Measurements from ENCODE around the gene A2M. TPM values are rescaled to one million over a fixed set of nuclear protein-coding genes. Genes with fewer than 3 reads are reported as not detected.

A2M gene
- total RNA-seq, 1 donor from 2014 or later: 1.1 TPM

DNA sequence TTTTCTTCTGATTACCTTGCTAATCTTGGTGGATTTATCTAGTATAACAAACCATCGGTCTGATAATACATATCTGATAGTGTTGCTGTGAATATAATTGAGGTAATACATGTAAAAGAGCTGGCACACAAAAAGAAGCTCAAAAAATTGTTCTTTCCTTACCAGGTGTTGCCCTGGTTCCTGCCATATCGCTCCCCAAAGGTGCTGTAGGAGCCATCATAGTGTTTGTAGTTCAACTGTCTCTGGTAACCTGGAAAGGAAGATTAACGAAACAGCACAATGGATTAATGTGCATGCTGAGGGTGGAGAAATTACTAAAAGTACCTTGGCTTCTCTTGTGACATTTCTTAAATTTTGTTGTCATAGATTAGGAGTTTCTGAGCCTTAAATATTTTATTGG lies 36.6 kb downstream of the A2M start:
- TF ChIP-seq, protein P1, sequence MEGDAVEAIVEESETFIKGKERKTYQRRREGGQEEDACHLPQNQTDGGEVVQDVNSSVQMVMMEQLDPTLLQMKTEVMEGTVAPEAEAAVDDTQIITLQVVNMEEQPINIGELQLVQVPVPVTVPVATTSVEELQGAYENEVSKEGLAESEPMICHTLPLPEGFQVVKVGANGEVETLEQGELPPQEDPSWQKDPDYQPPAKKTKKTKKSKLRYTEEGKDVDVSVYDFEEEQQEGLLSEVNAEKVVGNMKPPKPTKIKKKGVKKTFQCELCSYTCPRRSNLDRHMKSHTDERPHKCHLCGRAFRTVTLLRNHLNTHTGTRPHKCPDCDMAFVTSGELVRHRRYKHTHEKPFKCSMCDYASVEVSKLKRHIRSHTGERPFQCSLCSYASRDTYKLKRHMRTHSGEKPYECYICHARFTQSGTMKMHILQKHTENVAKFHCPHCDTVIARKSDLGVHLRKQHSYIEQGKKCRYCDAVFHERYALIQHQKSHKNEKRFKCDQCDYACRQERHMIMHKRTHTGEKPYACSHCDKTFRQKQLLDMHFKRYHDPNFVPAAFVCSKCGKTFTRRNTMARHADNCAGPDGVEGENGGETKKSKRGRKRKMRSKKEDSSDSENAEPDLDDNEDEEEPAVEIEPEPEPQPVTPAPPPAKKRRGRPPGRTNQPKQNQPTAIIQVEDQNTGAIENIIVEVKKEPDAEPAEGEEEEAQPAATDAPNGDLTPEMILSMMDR (IDR thresholded peaks at IDR 0.05; ENCODE audit: insufficient read depth, low read length, severe bottlenecking): no peak
- Histone ChIP-seq H3K27me3 (ENCODE audit: control insufficient read depth, insufficient read depth, low read length) (no peaks in the 10 kb centered on the region), H3K4me3 (ENCODE audit: low read depth, low read length) (no peak overlapping the region), H3K36me3 (ENCODE audit: control insufficient read depth, insufficient read depth, low read length) (no peaks in the 10 kb centered on the region)
- DNase-seq (ENCODE audit: low read depth): no peak
- no peak for FAIRE-seq

DNA sequence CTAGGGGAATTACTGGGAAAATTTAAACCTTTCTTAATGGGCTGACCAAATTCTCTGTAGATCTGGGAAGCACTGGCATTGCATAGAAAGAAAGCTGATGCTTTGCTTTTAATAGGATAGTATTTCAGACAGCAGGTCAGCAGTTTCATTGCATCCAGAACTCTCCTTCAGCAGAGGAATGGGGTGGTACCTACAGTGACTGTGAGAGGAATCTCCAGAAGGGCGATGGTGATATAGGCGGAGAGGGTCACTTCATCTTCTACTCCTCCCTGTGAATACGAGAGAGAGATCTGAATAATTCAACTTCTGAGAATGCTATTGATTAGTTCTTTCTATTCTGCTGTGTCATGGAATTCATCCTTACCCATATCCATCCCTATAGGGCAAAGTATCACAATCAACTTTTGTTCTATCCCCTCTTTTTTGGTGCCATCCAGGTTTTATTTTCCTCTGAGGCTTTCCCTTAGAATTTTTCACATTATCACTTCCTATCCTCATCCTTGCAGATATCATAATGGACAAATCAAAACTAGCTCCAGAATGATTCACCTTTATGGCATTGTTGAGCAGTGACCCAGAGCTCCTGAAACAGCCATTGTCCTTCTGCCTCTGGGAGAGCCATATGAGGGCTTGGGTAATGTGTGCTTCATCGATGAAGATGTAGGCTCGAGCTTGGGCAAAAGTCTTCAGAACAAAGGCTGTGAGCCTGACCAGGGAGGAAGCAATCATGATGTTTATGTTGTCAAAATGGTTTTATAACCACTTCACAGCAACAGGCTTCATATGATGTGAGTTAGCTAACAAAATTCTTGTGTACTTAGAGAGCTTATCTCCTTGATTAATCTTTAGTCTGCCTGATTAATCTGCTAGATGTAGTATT lies 38.3 kb downstream of the A2M start:
- TF ChIP-seq, protein P1 (IDR thresholded peaks at IDR 0.05; ENCODE audit: insufficient read depth, low read length, severe bottlenecking): no peak
- DNase-seq (ENCODE audit: low read depth): peak; percentile 13
- FAIRE-seq: no peak
- H3K36me3 ChIP-seq (ENCODE audit: control insufficient read depth, insufficient read depth, low read length): no peaks in the 10 kb centered on the region
- no peak overlapping the region for H3K4me3 ChIP-seq (ENCODE audit: low read depth, low read length)
- no peaks in the 10 kb centered on the region for H3K27me3 ChIP-seq (ENCODE audit: control insufficient read depth, insufficient read depth, low read length)

DNA sequence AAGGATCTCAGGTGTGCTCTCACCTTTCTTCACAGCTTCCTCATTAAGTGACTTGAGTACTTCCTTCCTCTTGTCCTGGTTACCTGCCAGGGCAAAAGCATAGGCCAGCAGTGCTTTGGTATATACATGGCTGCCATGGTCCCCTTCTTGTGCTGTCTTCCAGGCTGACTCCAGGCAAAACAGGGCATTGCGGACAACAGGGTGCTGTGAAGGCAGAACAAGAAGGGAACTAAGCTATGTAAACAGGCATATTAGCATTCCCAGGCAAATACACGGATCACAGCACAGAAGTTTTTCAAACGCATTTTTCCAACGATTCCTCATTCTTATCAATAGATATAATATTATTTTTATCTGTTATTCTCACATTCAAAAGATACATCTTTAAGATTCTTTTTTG lies 39.0 kb downstream of the A2M start:
- H3K27me3 ChIP-seq (ENCODE audit: control insufficient read depth, insufficient read depth, low read length): no peaks in the 10 kb centered on the region
- no peaks in the 10 kb centered on the region for H3K36me3 ChIP-seq (ENCODE audit: control insufficient read depth, insufficient read depth, low read length)
- FAIRE-seq: no peak

DNA sequence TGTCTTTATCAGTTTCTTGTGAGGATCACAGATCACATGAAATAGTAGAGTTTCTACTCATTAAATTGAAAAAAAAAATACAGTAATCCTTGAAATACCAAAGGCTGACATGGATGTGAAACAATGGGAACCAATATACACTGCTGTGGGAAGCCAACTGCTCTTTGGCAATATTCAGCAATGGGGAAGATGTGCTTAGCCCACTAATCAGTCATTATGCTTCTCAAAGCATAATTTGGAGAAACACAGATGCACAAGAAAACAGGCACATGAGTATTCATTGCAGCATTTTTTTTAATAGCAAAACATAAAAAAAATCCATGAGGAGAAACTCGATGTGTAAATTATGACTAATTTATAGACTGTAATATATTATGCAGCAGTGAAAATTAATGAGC lies 40.6 kb downstream of the A2M start:
- DNase-seq (ENCODE audit: low read depth): no peak
- Histone ChIP-seq H3K36me3 (ENCODE audit: control insufficient read depth, insufficient read depth, low read length) (no peaks in the 10 kb centered on the region), H3K4me3 (ENCODE audit: low read depth, low read length) (no peak overlapping the region), H3K27me3 (ENCODE audit: control insufficient read depth, insufficient read depth, low read length) (no peaks in the 10 kb centered on the region)
- no peak for FAIRE-seq
- TF ChIP-seq, protein P1 (IDR thresholded peaks at IDR 0.05; ENCODE audit: insufficient read depth, low read length, severe bottlenecking): no peak

More for the DNA sequence above, 39.0 kb downstream of the A2M start:
- no peak for DNase-seq (ENCODE audit: low read depth)
- H3K4me3 ChIP-seq (ENCODE audit: low read depth, low read length): no peak overlapping the region
- TF ChIP-seq, protein P1 (IDR thresholded peaks at IDR 0.05; ENCODE audit: insufficient read depth, low read length, severe bottlenecking): no peak

DNA sequence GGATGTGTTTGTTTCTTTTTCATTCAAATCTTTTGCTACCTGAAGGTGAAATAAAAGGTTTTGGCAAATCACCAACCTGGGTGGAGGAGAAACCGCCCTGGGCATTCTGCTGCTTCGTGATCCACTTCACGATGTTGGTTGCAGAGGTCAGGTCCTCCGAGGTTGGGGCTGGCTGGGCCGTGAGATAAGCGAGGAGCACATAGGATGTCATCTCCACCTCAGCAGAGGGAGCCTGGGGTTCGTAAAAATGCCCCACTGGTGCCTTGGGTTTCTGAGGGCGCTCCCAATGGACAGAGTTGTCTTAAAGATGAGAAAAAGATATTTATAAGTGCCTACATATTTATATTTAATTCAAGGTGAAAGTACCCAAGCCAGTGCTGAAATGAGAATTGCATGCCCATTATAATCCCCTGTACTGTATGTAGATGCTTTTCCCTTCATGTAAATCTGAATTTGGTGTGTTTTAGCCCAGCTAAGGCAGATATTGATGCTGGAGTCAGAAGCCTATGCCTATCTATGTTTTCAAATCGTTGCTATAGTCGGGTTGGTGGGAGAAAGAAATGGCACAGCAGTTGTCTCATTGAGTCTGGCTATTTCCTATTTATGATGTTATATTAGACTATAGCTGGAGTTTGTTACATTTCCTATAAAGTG lies 41.1 kb downstream of the A2M start:
- H3K36me3 ChIP-seq (ENCODE audit: control insufficient read depth, insufficient read depth, low read length): no peaks in the 10 kb centered on the region
- H3K27me3 ChIP-seq (ENCODE audit: control insufficient read depth, insufficient read depth, low read length): no peaks in the 10 kb centered on the region
- H3K4me3 ChIP-seq (ENCODE audit: low read depth, low read length): no peak overlapping the region
- no peak for DNase-seq (ENCODE audit: low read depth)
- no peak for FAIRE-seq
- TF ChIP-seq, protein P1 (IDR thresholded peaks at IDR 0.05; ENCODE audit: insufficient read depth, low read length, severe bottlenecking): no peak
